Activated CD4-positive, alpha-beta T cell treated with anti-CD3 and anti-CD28 coated beads, Interleukin-2, amount 10 ng/mL, durations not matched to agents 24 days and 14 days (primary cell): ENCODE measurements around the gene SSUH2. TPM values are rescaled to one million over a fixed set of nuclear protein-coding genes. Genes with fewer than 3 reads are reported as not detected.
A peak's percentile ranks its signal among the peaks of the same experiment; 100 is the strongest.

Experiments used
- DNase-seq: peaks from one replicate; pipeline ENCODE4 v3.0.0; 2022
- H3K27ac Mint-ChIP-seq: one replicate; pipeline ENCODE4 v1.8.0; 2022; ENCODE audit warnings: mild to moderate bottlenecking, mixed read lengths
- H3K27me3 Mint-ChIP-seq: one replicate; pipeline ENCODE4 v1.8.0; 2022; ENCODE audit warnings: mixed read lengths
- H3K36me3 Mint-ChIP-seq: one replicate; pipeline ENCODE4 v1.8.0; 2022; ENCODE audit warnings: low read depth, mild to moderate bottlenecking, mixed read lengths
- H3K4me1 Mint-ChIP-seq: one replicate; pipeline ENCODE4 v1.8.0; 2021; ENCODE audit warnings: mixed read lengths
- H3K4me3 Mint-ChIP-seq: one replicate; pipeline ENCODE4 v1.8.0; 2022; ENCODE audit warnings: mild to moderate bottlenecking, moderate library complexity, mixed read lengths
- H3K9me3 Mint-ChIP-seq: one replicate; pipeline ENCODE4 v1.8.0; 2021; ENCODE audit warnings: mixed read lengths
- intact Hi-C: fragments of 100-400 bp; cut with micrococcal nuclease; formaldehyde crosslinking; loops from one replicate; pipeline ENCODE4 v1.15.1; 2023
- total RNA-seq: library from RNA; stranded (reverse); gene quantifications from 2 replicates; pipeline ENCODE4 v1.2.3, GENCODE V29; 2022

The SSUH2 gene
- total RNA-seq, 1 donor from 2014 or later, result not detected

GRCh38 chr3:8639659-8640000 lies 5.0 kb downstream of the SSUH2 start:
- H3K4me1 Mint-ChIP-seq, result no peaks in the 10 kb centered on the region
- H3K36me3 Mint-ChIP-seq, result no peaks in the 10 kb centered on the region
- no peak overlapping the region for H3K27ac Mint-ChIP-seq
- intact Hi-C loops, result no loop called here
- no peak overlapping the region for H3K4me3 Mint-ChIP-seq
- H3K27me3 Mint-ChIP-seq, result peaks cover 9% of the 10 kb centered on the region
- H3K9me3 Mint-ChIP-seq, result no peaks in the 10 kb centered on the region
- no peak for DNase-seq

GRCh38 chr3:8638994-8639658 lies 5.5 kb downstream of the SSUH2 start:
- no peak overlapping the region for H3K27ac Mint-ChIP-seq
- no peak for DNase-seq
- H3K4me3 Mint-ChIP-seq, result no peak overlapping the region
- no peaks in the 10 kb centered on the region for H3K36me3 Mint-ChIP-seq
- peaks cover 5% of the 10 kb centered on the region for H3K27me3 Mint-ChIP-seq
- intact Hi-C loops, result no loop called here
- H3K4me1 Mint-ChIP-seq, result no peaks in the 10 kb centered on the region
- no peaks in the 10 kb centered on the region for H3K9me3 Mint-ChIP-seq

GRCh38 chr3:8637348-8637747 lies 7.2 kb downstream of the SSUH2 start:
- Mint-ChIP-seq H3K27me3 (peaks cover 4% of the 10 kb centered on the region), H3K4me1 (no peaks in the 10 kb centered on the region), H3K4me3 (no peak overlapping the region), H3K36me3 (no peaks in the 10 kb centered on the region), H3K27ac (no peak overlapping the region), H3K9me3 (no peaks in the 10 kb centered on the region)
- DNase-seq, result no peak
- intact Hi-C loops, result no loop called here

- H3K27ac Mint-ChIP-seq, result no peak overlapping the region
- peaks cover 8% of the 10 kb centered on the region for H3K27me3 Mint-ChIP-seq
- H3K4me1 Mint-ChIP-seq, result no peaks in the 10 kb centered on the region
- H3K9me3 Mint-ChIP-seq, result no peaks in the 10 kb centered on the region
- no peak overlapping the region for H3K4me3 Mint-ChIP-seq
- intact Hi-C loops, result no loop called here
- DNase-seq, result no peak
- H3K36me3 Mint-ChIP-seq, result no peaks in the 10 kb centered on the region
Observed at GRCh38 chr3:8635631-8636030, 9.0 kb downstream of the SSUH2 start.

- intact Hi-C loops, result no loop called here
- peaks cover 8% of the 10 kb centered on the region for H3K27me3 Mint-ChIP-seq
- no peak overlapping the region for H3K27ac Mint-ChIP-seq
- H3K9me3 Mint-ChIP-seq, result no peaks in the 10 kb centered on the region
- no peaks in the 10 kb centered on the region for H3K4me1 Mint-ChIP-seq
- no peaks in the 10 kb centered on the region for H3K36me3 Mint-ChIP-seq
- no peak overlapping the region for H3K4me3 Mint-ChIP-seq
- no peak for DNase-seq
Observed at GRCh38 chr3:8635125-8635524, 9.5 kb downstream of the SSUH2 start.

- H3K4me3 Mint-ChIP-seq, result no peak overlapping the region
- intact Hi-C loops, result no loop called here
- peaks cover 7% of the 10 kb centered on the region for H3K4me1 Mint-ChIP-seq
- peaks cover 11% of the 10 kb centered on the region for H3K27me3 Mint-ChIP-seq
- no peaks in the 10 kb centered on the region for H3K9me3 Mint-ChIP-seq
- no peaks in the 10 kb centered on the region for H3K36me3 Mint-ChIP-seq
- H3K27ac Mint-ChIP-seq, result no peak overlapping the region
- no peak for DNase-seq
Observed at GRCh38 chr3:8632402-8633237, 12.0 kb downstream of the SSUH2 start.

- intact Hi-C loops, result no loop called here
- no peak overlapping the region for H3K27ac Mint-ChIP-seq
Observed at GRCh38 chr3:8631661-8632060, 12.9 kb downstream of the SSUH2 start.

GRCh38 chr3:8629151-8630021 lies 15.2 kb downstream of the SSUH2 start:
- H3K9me3 Mint-ChIP-seq, result no peaks in the 10 kb centered on the region
- H3K36me3 Mint-ChIP-seq, result no peaks in the 10 kb centered on the region
- peak; percentile 77 for DNase-seq
- peak overlapping the region; percentile 20 for H3K27ac Mint-ChIP-seq
- H3K27me3 Mint-ChIP-seq, result peaks cover 11% of the 10 kb centered on the region
- peaks cover 7% of the 10 kb centered on the region for H3K4me1 Mint-ChIP-seq
- intact Hi-C loops, result no loop called here
- H3K4me3 Mint-ChIP-seq, result peak overlapping the region; percentile 17

More at GRCh38 chr3:8631661-8632060, 12.9 kb downstream of the SSUH2 start:
- Mint-ChIP-seq H3K4me1 (peaks cover 7% of the 10 kb centered on the region), H3K4me3 (no peak overlapping the region), H3K27me3 (peaks cover 11% of the 10 kb centered on the region), H3K9me3 (no peaks in the 10 kb centered on the region), H3K36me3 (no peaks in the 10 kb centered on the region)
- no peak for DNase-seq

- Mint-ChIP-seq H3K9me3 (no peaks in the 10 kb centered on the region), H3K27ac (no peak overlapping the region), H3K4me1 (peaks cover 10% of the 10 kb centered on the region), H3K4me3 (no peak overlapping the region), H3K36me3 (no peaks in the 10 kb centered on the region), H3K27me3 (peaks cover 11% of the 10 kb centered on the region)
- no peak for DNase-seq
- intact Hi-C loops, result no loop called here
Observed at GRCh38 chr3:8627949-8628348, 16.6 kb downstream of the SSUH2 start.

- Mint-ChIP-seq H3K27ac (no peak overlapping the region), H3K9me3 (no peaks in the 10 kb centered on the region), H3K4me1 (peaks cover 10% of the 10 kb centered on the region), H3K4me3 (no peak overlapping the region), H3K36me3 (no peaks in the 10 kb centered on the region), H3K27me3 (peaks cover 8% of the 10 kb centered on the region)
- DNase-seq, result no peak
- intact Hi-C loops, result no loop called here
Observed at GRCh38 chr3:8627201-8627940, 17.2 kb downstream of the SSUH2 start.

- H3K4me1 Mint-ChIP-seq, result peaks cover 10% of the 10 kb centered on the region
- intact Hi-C loops, result no loop called here
- no peak overlapping the region for H3K4me3 Mint-ChIP-seq
- H3K27ac Mint-ChIP-seq, result no peak overlapping the region
- H3K36me3 Mint-ChIP-seq, result no peaks in the 10 kb centered on the region
- H3K27me3 Mint-ChIP-seq, result peaks cover 3% of the 10 kb centered on the region
- DNase-seq, result no peak
- no peaks in the 10 kb centered on the region for H3K9me3 Mint-ChIP-seq
Observed at GRCh38 chr3:8625991-8626390, 18.6 kb downstream of the SSUH2 start.

- Mint-ChIP-seq H3K27ac (no peak overlapping the region), H3K9me3 (no peaks in the 10 kb centered on the region), H3K36me3 (no peaks in the 10 kb centered on the region), H3K27me3 (peaks cover 1% of the 10 kb centered on the region), H3K4me3 (no peak overlapping the region), H3K4me1 (peaks cover 10% of the 10 kb centered on the region)
- DNase-seq, result no peak
- intact Hi-C loops, result loop anchor here (5.0 kb wide), 1 partner anchor 182 kb away; no protein-coding TSS in a partner anchor
Observed at GRCh38 chr3:8624612-8625011, 20.0 kb downstream of the SSUH2 start.

GRCh38 chr3:8623741-8624140 lies 20.9 kb downstream of the SSUH2 start:
- DNase-seq, result no peak
- Mint-ChIP-seq H3K4me1 (peaks cover 3% of the 10 kb centered on the region), H3K4me3 (no peak overlapping the region), H3K27ac (no peak overlapping the region), H3K9me3 (no peaks in the 10 kb centered on the region), H3K27me3 (no peaks in the 10 kb centered on the region), H3K36me3 (no peaks in the 10 kb centered on the region)
- intact Hi-C loops, result loop anchor here (5.0 kb wide), 1 partner anchor 181 kb away; no protein-coding TSS in a partner anchor
